Endothelial cell of umbilical vein (primary cell): ENCODE data around the gene DSCAML1. TPM values are rescaled to one million over a fixed set of nuclear protein-coding genes. Genes with fewer than 3 reads are reported as not detected.

Experiments used
- BruUV-seq: library from RNA; stranded (reverse); fragments of 400-500 nt; replicated peaks from 2 replicates; lab custom pipeline; 2021; lab: Mats Ljungman, UMichigan
- CTCF ChIA-PET: fragments of 300-600, 350-600 bp; sonication (Branson Sonifier 250); formaldehyde crosslinking; loops from one replicate; lab custom pipeline; 2021; ENCODE audit warnings: antibody characterized with exemption, inconsistent platforms; lab: Charles Lee
- POLR2A ChIA-PET: fragments of 300-600, 350-600 bp; sonication (Branson Sonifier 250); formaldehyde crosslinking; loops from one replicate; lab custom pipeline; 2021; ENCODE audit warnings: antibody characterized with exemption, inconsistent platforms; lab: Charles Lee
- DNase-seq: peaks from one replicate; pipeline ENCODE4 v3.0.0-alpha.2; 2011; ENCODE audit warnings: low read depth, low spot score
- FAIRE-seq: peaks from 2 replicates; lab custom pipeline; 2011; peaks lifted over from hg19 to GRCh38; lab: Jason Lieb, UNC
- H2AFZ ChIP-seq: 2 replicates; pipeline ENCODE4 v1.6.0; 2012; ENCODE audit warnings: low read depth, low read length, control low read depth, inconsistent platforms
- H3K27ac ChIP-seq: 2 replicates; pipeline ENCODE4 v1.5.1; 2011; ENCODE audit warnings: low read depth, mild to moderate bottlenecking, control low read depth, low read length, moderate library complexity; ENCODE audit not compliant: insufficient read depth
- H3K27me3 ChIP-seq, 2 experiments: 2 replicates each; pipeline versions ENCODE4 v1.6.0 to v1.6.1; 2011; ENCODE audit warnings: low read length in 2 of 2, mixed read lengths in 1 of 2; ENCODE audit not compliant: control insufficient read depth in 2 of 2, insufficient read depth in 2 of 2
- H3K36me3 ChIP-seq, 2 experiments: 2 replicates in 1 of 2; 3 replicates in 1 of 2; pipeline ENCODE4 v1.5.1; 2011; ENCODE audit warnings: low read length in 2 of 2, mild to moderate bottlenecking in 1 of 2, moderate library complexity in 1 of 2; ENCODE audit not compliant: control insufficient read depth in 2 of 2, insufficient read depth in 2 of 2; ENCODE audit errors: extremely low read depth in 1 of 2
- H3K4me1 ChIP-seq: 3 replicates; pipeline ENCODE4 v1.5.1; 2011; ENCODE audit warnings: mild to moderate bottlenecking, low read length; ENCODE audit not compliant: control insufficient read depth, insufficient read depth; ENCODE audit errors: extremely low read depth
- H3K4me2 ChIP-seq: 2 replicates; pipeline ENCODE4 v1.6.1; 2011; ENCODE audit warnings: low read length, control low read depth, mixed read lengths; ENCODE audit not compliant: insufficient read depth
- H3K4me3 ChIP-seq, 3 experiments: fragments of 200-600 bp in 1 of 3; sonication (generic), shearing (Covaris generic) in 1 of 3; replicated peaks in 1 of 3; 2 replicates each; pipeline ENCODE4 v1.5.1; 2011 to 2016; ENCODE audit warnings: control low read depth in 3 of 3, low read length in 3 of 3, mild to moderate bottlenecking in 2 of 3, inconsistent platforms in 1 of 3, low read depth in 1 of 3, moderate library complexity in 1 of 3; ENCODE audit not compliant: insufficient read depth in 1 of 3
- H3K79me2 ChIP-seq: 2 replicates; pipeline ENCODE4 v1.6.0; 2012; ENCODE audit warnings: low read length, inconsistent platforms; ENCODE audit not compliant: control insufficient read depth, insufficient read depth
- H3K9ac ChIP-seq: replicated peaks from 2 replicates; pipeline ENCODE3; 2011; ENCODE audit warnings: low read length, control low read depth; ENCODE audit not compliant: insufficient read depth; ENCODE audit errors: extremely low read depth
- H3K9me1 ChIP-seq: replicated peaks from 3 replicates; pipeline ENCODE4 v1.6.0; 2011; ENCODE audit warnings: mild to moderate bottlenecking, low read length; ENCODE audit not compliant: control insufficient read depth, insufficient read depth; ENCODE audit errors: extremely low read depth
- H3K9me3 ChIP-seq: replicated peaks from 2 replicates; pipeline ENCODE4 v1.5.1; 2012; ENCODE audit warnings: low read length, inconsistent platforms; ENCODE audit not compliant: control insufficient read depth, insufficient read depth
- H4K20me1 ChIP-seq: replicated peaks from 2 replicates; pipeline ENCODE3; 2011; ENCODE audit warnings: mild to moderate bottlenecking, low read length; ENCODE audit not compliant: control insufficient read depth, insufficient read depth; ENCODE audit errors: extremely low read depth
- CTCF ChIP-seq, 2 donors: IDR thresholded peaks; 1 replicate in 1 of 2; 2 replicates in 1 of 2; pipeline ENCODE4 v1.5.1; 2011; ENCODE audit warnings: low read length in 2 of 2, mild to moderate bottlenecking in 2 of 2, moderate library complexity in 2 of 2, control low read depth in 1 of 2, inconsistent platforms in 1 of 2, low read depth in 1 of 2; ENCODE audit not compliant: insufficient read depth in 1 of 2; ENCODE audit errors: extremely low read depth in 1 of 2
- EZH2 ChIP-seq: IDR thresholded peaks from 2 replicates; pipeline ENCODE4 v1.6.1; 2012; ENCODE audit warnings: borderline replicate concordance, low read depth, mild to moderate bottlenecking, moderate library complexity, low read length, inconsistent platforms; ENCODE audit not compliant: severe bottlenecking
- FOS ChIP-seq: IDR thresholded peaks from 2 replicates; pipeline ENCODE4 v1.6.1; 2011; ENCODE audit warnings: mild to moderate bottlenecking, low read length, moderate library complexity, borderline replicate concordance; ENCODE audit not compliant: insufficient read depth
- GATA2 ChIP-seq: IDR thresholded peaks from 2 replicates; pipeline ENCODE4 v1.7.0; 2011; ENCODE audit warnings: low read depth, mild to moderate bottlenecking, moderate library complexity, mixed read lengths, low read length; ENCODE audit not compliant: insufficient read length, insufficient read depth
- JUN ChIP-seq: IDR thresholded peaks from 2 replicates; pipeline ENCODE4 v1.6.1; 2011; ENCODE audit warnings: borderline replicate concordance, low read depth; ENCODE audit not compliant: insufficient read length, insufficient read depth
- MAX ChIP-seq: IDR thresholded peaks from 2 replicates; pipeline ENCODE4 v1.6.1; 2011; ENCODE audit not compliant: insufficient read depth, insufficient read length
- MYC ChIP-seq: IDR thresholded peaks from one replicate; pipeline ENCODE4 v1.6.1; 2011; ENCODE audit warnings: mild to moderate bottlenecking, low read depth, low read length
- POLR2A ChIP-seq: IDR thresholded peaks from 2 replicates; pipeline ENCODE4 v1.6.1; 2012; ENCODE audit warnings: low read depth, mild to moderate bottlenecking, control low read depth, low read length
- POLR2AphosphoS5 ChIP-seq: IDR thresholded peaks from 2 replicates; pipeline ENCODE4 v1.6.1; 2012; ENCODE audit warnings: low read depth, mild to moderate bottlenecking, control low read depth, low read length, moderate library complexity; ENCODE audit not compliant: insufficient read depth
- dilution Hi-C: fragments of 300-500 bp; cut with MboI; formaldehyde crosslinking; loops from one replicate; pipeline ENCODE4 v1.15.0; 2019; ENCODE audit warnings: low sequenced_read_pairs; ENCODE audit not compliant: extremely low pct_ligation_motif_present
- intact Hi-C: fragments of 100-400 bp; cut with micrococcal nuclease; formaldehyde crosslinking; loops from one replicate; pipeline ENCODE4 v1.10.0; 2022
- polyA plus RNA-seq, 4 experiments: library from polyadenylated mRNA; depleted of rRNA in 3 of 4; stranded (reverse) in 3 of 4; unstranded in 1 of 4; fragments of >200 nt; gene quantifications; 2 replicates each; pipeline versions ENCODE4 v1.2.1 to v1.2.3, GENCODE V29; 2011 to 2012; ENCODE audit warnings: missing spikeins in 1 of 4
- total RNA-seq: library from RNA; stranded (reverse); gene quantifications from 2 replicates; pipeline ENCODE4 v1.2.3, GENCODE V29; 2021

The DSCAML1 gene
- total and polyA plus RNA-seq, 2 donors (not counting 3 experiments of a cell fraction or from before 2014, with no cell fraction given): not detected

- no peak overlapping the region for H3K9ac ChIP-seq
- no peak overlapping the region for H3K4me3 ChIP-seq
- BruUV-seq: no TSS peak
- no peaks in the 10 kb centered on the region for H3K9me3 ChIP-seq
- H3K36me3 ChIP-seq: no peaks in the 10 kb centered on the region
- FAIRE-seq (no peak), DNase-seq (no peak)
- no peak overlapping the region for H3K4me2 ChIP-seq
- no peaks in the 10 kb centered on the region for H3K9me1 ChIP-seq
- intact Hi-C loops: loop anchor here (10.0 kb wide), 1 partner anchor 580 kb away; the partner anchor contains the start of genes PCSK7 and RNF214
- dilution Hi-C loops: no loop called here
- no peaks in the 10 kb centered on the region for H4K20me1 ChIP-seq
- POLR2A ChIA-PET: no interaction called here
- peaks cover 0 to 1% of the 10 kb centered on the region in 2 experiments for H3K27me3 ChIP-seq
- H2AFZ ChIP-seq: no peak overlapping the region
- H3K79me2 ChIP-seq: no peaks in the 10 kb centered on the region
- CTCF ChIA-PET: interaction anchor here (1.0 to 12.2 kb wide), 6 partner anchors 6 to 388 kb away, joined by 3 to 520 read pairs (median 81); no protein-coding TSS in a partner anchor
- H3K27ac ChIP-seq: no peak overlapping the region
- H3K4me1 ChIP-seq: peaks cover 15% of the 10 kb centered on the region
- TF ChIP-seq CTCF (IDR thresholded peaks at IDR 0.05; ENCODE audit: extremely low read depth in 1 of 2, insufficient read depth in 1 of 2, low read depth in 1 of 2, low read length in 2 of 2): no peak
- TF ChIP-seq POLR2AphosphoS5: no peak
- no peak for TF ChIP-seq EZH2
- TF ChIP-seq MYC: no peak
- TF ChIP-seq MAX: no peak
- no peak for TF ChIP-seq POLR2A
- TF ChIP-seq JUN: no peak
- no peak for TF ChIP-seq GATA2
- TF ChIP-seq FOS: no peak
Observed at GRCh38 chr11:117814766-117815261, 17.8 kb upstream of the DSCAML1 start.
